HEK293 (cell line): ENCODE data around the gene PGPEP1.
A peak's percentile ranks its signal among the peaks of the same experiment; 100 is the strongest.

Source experiments
- CTCF ChIP-seq: fragments of 450-650 bp; formaldehyde crosslinking; IDR thresholded peaks from 2 replicates; pipeline ENCODE4 v1.5.1; 2016; ENCODE audit warnings: missing biosample characterization, missing genetic modification characterization
- EGR2 ChIP-seq: fragments of 450-650 bp; formaldehyde crosslinking; IDR thresholded peaks from 2 replicates; pipeline ENCODE4 v1.5.1; 2016; ENCODE audit warnings: low read depth, missing biosample characterization, missing genetic modification characterization
- GFI1B ChIP-seq: fragments of 450-650 bp; formaldehyde crosslinking; IDR thresholded peaks from 2 replicates; pipeline ENCODE4 v1.5.1; 2016; ENCODE audit warnings: missing biosample characterization, missing genetic modification characterization
- KLF8 ChIP-seq: fragments of 450-650 bp; formaldehyde crosslinking; IDR thresholded peaks from 2 replicates; pipeline ENCODE4 v1.5.1; 2016; ENCODE audit warnings: missing biosample characterization, missing genetic modification characterization
- MEIS1 ChIP-seq: sonication (generic); formaldehyde crosslinking; IDR thresholded peaks from 2 replicates; pipeline ENCODE4 v1.8.1; 2022; ENCODE audit warnings: missing genetic modification reagents, mild to moderate bottlenecking, borderline replicate concordance
- MYNN ChIP-seq: fragments of 450-650 bp; formaldehyde crosslinking; IDR thresholded peaks from 2 replicates; pipeline ENCODE4 v1.5.1; 2016; ENCODE audit warnings: missing biosample characterization, missing genetic modification characterization, borderline replicate concordance
- MZF1 ChIP-seq: fragments of 450-650 bp; formaldehyde crosslinking; IDR thresholded peaks from 2 replicates; pipeline ENCODE4 v1.5.1; 2017; ENCODE audit warnings: missing biosample characterization, missing genetic modification characterization, borderline replicate concordance
- YY1 ChIP-seq: fragments of 450-650 bp; formaldehyde crosslinking; IDR thresholded peaks from 2 replicates; pipeline ENCODE4 v1.5.1; 2018; ENCODE audit warnings: missing biosample characterization, missing genetic modification characterization
- ZFP37 ChIP-seq: fragments of 450-650 bp; formaldehyde crosslinking; IDR thresholded peaks from 2 replicates; pipeline ENCODE4 v1.5.1; 2016; ENCODE audit warnings: missing biosample characterization, missing genetic modification characterization
- ZNF10 ChIP-seq: fragments of 450-650 bp; formaldehyde crosslinking; IDR thresholded peaks from 2 replicates; pipeline ENCODE4 v1.5.1; 2017; ENCODE audit warnings: missing biosample characterization, missing genetic modification characterization
- ZNF112 ChIP-seq: fragments of 450-650 bp; formaldehyde crosslinking; IDR thresholded peaks from 2 replicates; pipeline ENCODE4 v1.5.0; 2017; ENCODE audit warnings: missing biosample characterization, missing genetic modification characterization
- ZNF132 ChIP-seq: fragments of 450-650 bp; formaldehyde crosslinking; IDR thresholded peaks from 2 replicates; pipeline ENCODE4 v1.5.1; 2017; ENCODE audit warnings: missing biosample characterization, missing genetic modification characterization, borderline replicate concordance
- ZNF133 ChIP-seq: fragments of 450-650 bp; formaldehyde crosslinking; IDR thresholded peaks from 2 replicates; pipeline ENCODE4 v1.5.1; 2016; ENCODE audit warnings: missing biosample characterization, missing genetic modification characterization
- ZNF146 ChIP-seq: fragments of 450-650 bp; formaldehyde crosslinking; IDR thresholded peaks from 2 replicates; pipeline ENCODE4 v1.5.1; 2016; ENCODE audit warnings: missing biosample characterization, missing genetic modification characterization
- ZNF169 ChIP-seq: fragments of 450-650 bp; formaldehyde crosslinking; IDR thresholded peaks from 2 replicates; pipeline ENCODE4 v1.5.1; 2016; ENCODE audit warnings: missing biosample characterization, missing genetic modification characterization
- ZNF2 ChIP-seq: fragments of 450-650 bp; formaldehyde crosslinking; IDR thresholded peaks from 2 replicates; pipeline ENCODE4 v1.5.1; 2016; ENCODE audit warnings: missing biosample characterization, missing genetic modification characterization
- ZNF394 ChIP-seq: fragments of 450-650 bp; formaldehyde crosslinking; IDR thresholded peaks from 2 replicates; pipeline ENCODE4 v1.5.1; 2016; ENCODE audit warnings: missing biosample characterization, missing genetic modification characterization, mild to moderate bottlenecking, moderate library complexity, borderline replicate concordance
- ZNF473 ChIP-seq: fragments of 450-650 bp; formaldehyde crosslinking; IDR thresholded peaks from 2 replicates; pipeline ENCODE4 v1.5.1; 2017; ENCODE audit warnings: missing biosample characterization, missing genetic modification characterization
- ZNF48 ChIP-seq: fragments of 450-650 bp; formaldehyde crosslinking; IDR thresholded peaks from 2 replicates; pipeline ENCODE4 v1.5.1; 2016; ENCODE audit warnings: missing biosample characterization, missing genetic modification characterization
- ZNF521 ChIP-seq: fragments of 450-650 bp; formaldehyde crosslinking; IDR thresholded peaks from 2 replicates; pipeline ENCODE4 v1.5.1; 2017; ENCODE audit warnings: missing biosample characterization, mild to moderate bottlenecking, missing genetic modification characterization
- ZNF561 ChIP-seq: fragments of 450-650 bp; IDR thresholded peaks from 2 replicates; pipeline ENCODE4 v1.5.1; 2018; ENCODE audit warnings: missing biosample characterization, missing genetic modification characterization, borderline replicate concordance
- ZNF600 ChIP-seq: fragments of 450-650 bp; formaldehyde crosslinking; IDR thresholded peaks from 2 replicates; pipeline ENCODE4 v1.5.1; 2016; ENCODE audit warnings: missing biosample characterization, missing genetic modification characterization
- ZNF626 ChIP-seq: fragments of 450-650 bp; sonication (Bioruptor Pico); formaldehyde crosslinking; IDR thresholded peaks from 2 replicates; pipeline ENCODE4 v1.5.1; 2018; ENCODE audit warnings: missing biosample characterization, missing genetic modification characterization, inconsistent platforms
- ZNF704 ChIP-seq: fragments of 450-650 bp; formaldehyde crosslinking; IDR thresholded peaks from 2 replicates; pipeline ENCODE4 v1.5.1; 2016; ENCODE audit warnings: missing biosample characterization, missing genetic modification characterization
- ZNF76 ChIP-seq: fragments of 450-650 bp; formaldehyde crosslinking; IDR thresholded peaks from 2 replicates; pipeline ENCODE4; 2016; ENCODE audit warnings: low read depth, missing biosample characterization, missing genetic modification characterization, borderline replicate concordance
- ZSCAN16 ChIP-seq: fragments of 450-650 bp; formaldehyde crosslinking; IDR thresholded peaks from 2 replicates; pipeline ENCODE4 v1.5.1; 2016; ENCODE audit warnings: missing biosample characterization, missing genetic modification characterization
- ZSCAN18 ChIP-seq: fragments of 450-650 bp; formaldehyde crosslinking; IDR thresholded peaks from 2 replicates; pipeline ENCODE4 v1.5.1; 2016; ENCODE audit warnings: missing biosample characterization, missing genetic modification characterization
- TF ChIP-seq, protein P1 (sequence below): fragments of 450-650 bp; formaldehyde crosslinking; IDR thresholded peaks from 2 replicates; pipeline ENCODE4 v1.5.1; 2016; ENCODE audit warnings: missing biosample characterization, missing genetic modification characterization
- TF ChIP-seq, protein P2 (sequence below): fragments of 450-650 bp; formaldehyde crosslinking; IDR thresholded peaks from 2 replicates; pipeline ENCODE4 v1.5.1; 2016; ENCODE audit warnings: missing biosample characterization, missing genetic modification characterization
- TF ChIP-seq, protein P3 (sequence below): fragments of 450-650 bp; formaldehyde crosslinking; IDR thresholded peaks from 2 replicates; pipeline ENCODE4 v1.5.1; 2016; ENCODE audit warnings: missing biosample characterization, missing genetic modification characterization

PGPEP1 gene

DNA sequence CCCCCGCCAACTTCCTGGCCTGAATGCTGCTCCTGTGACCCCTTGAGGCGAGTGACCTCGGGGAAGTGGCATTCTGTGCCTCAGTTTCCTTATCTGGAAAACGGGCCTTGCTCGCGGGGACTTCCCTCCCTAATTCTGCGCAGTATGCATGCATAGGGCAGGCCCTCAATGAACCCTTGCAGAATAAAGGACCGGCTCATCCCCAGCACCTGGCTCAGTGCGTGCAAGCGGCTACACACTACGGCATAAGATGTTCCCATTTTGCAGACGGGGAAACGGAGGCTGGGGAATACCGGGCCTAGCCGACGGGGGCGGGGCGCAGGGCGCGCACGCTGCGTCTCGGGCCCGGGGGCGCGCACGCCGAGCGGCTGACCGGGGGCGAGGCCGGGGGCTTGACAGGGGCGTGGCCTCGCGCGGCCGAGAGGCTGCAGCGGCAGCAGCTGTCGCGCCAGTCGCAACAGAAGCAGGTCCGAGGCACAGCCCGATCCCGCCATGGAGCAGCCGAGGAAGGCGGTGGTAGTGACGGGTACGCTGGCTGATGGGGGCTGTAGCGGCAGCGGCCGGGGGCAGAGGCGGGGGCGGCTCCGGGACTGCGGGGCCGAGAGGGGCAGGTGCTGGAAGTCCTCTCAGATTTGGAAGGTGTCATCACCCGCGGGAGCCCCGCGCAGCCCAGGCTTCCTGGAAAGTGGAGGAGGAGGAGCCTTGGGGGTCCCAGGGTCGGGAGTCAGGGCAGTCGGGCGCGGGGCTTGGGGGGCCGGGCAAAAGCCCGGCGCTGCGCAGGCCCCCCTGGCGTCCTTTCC, at the start of gene PGPEP1 (continued):
- TF ChIP-seq ZNF561 (tag by site-specific recombination) (no peak), MEIS1 (CRISPR knock-in tag) (no peak), ZNF626 (tag by site-specific recombination) (no peak), CTCF (tag by site-specific recombination) (no peak), ZNF473 (tag by site-specific recombination) (no peak), ZNF169 (tag by site-specific recombination) (no peak), ZFP37 (no peak), ZNF112 (tag by site-specific recombination) (no peak), ZNF2 (no peak), YY1 (tag by site-specific recombination) (peak; percentile 17; the same call in 1 of the 2 replicates), ZNF394 (tag by site-specific recombination) (no peak), EGR2 (tag by site-specific recombination) (peak; percentile 52; the same call in 1 of the 2 replicates), ZNF133 (tag by site-specific recombination) (no peak), ZSCAN16 (no peak), ZNF76 (tag by site-specific recombination) (no peak), ZNF704 (no peak), ZSCAN18 (tag by site-specific recombination) (no peak), ZNF521 (tag by site-specific recombination) (no peak), MZF1 (tag by site-specific recombination) (no peak), ZNF146 (no peak), MYNN (tag by site-specific recombination) (no peak), ZNF132 (tag by site-specific recombination) (no peak), KLF8 (peak; percentile 54; the same call in 1 of the 2 replicates), GFI1B (tag by site-specific recombination) (no peak), ZNF10 (tag by site-specific recombination) (no peak), ZNF48 (tag by site-specific recombination) (no peak), ZNF600 (peak; percentile 41; the same call in 1 of the 2 replicates)
- TF ChIP-seq, protein P1, sequence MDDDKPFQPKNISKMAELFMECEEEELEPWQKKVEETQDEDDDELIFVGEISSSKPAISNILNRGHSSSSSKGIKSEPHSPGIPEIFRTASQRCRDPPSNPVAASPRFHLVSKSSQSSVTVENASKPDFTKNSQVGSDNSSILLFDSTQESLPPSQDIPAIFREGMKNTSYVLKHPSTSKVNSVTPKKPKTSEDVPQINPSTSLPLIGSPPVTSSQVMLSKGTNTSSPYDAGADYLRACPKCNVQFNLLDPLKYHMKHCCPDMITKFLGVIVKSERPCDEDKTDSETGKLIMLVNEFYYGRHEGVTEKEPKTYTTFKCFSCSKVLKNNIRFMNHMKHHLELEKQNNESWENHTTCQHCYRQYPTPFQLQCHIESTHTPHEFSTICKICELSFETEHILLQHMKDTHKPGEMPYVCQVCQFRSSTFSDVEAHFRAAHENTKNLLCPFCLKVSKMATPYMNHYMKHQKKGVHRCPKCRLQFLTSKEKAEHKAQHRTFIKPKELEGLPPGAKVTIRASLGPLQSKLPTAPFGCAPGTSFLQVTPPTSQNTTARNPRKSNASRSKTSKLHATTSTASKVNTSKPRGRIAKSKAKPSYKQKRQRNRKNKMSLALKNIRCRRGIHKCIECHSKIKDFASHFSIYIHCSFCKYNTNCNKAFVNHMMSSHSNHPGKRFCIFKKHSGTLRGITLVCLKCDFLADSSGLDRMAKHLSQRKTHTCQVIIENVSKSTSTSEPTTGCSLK (tag by site-specific recombination): no peak
- TF ChIP-seq, protein P2, sequence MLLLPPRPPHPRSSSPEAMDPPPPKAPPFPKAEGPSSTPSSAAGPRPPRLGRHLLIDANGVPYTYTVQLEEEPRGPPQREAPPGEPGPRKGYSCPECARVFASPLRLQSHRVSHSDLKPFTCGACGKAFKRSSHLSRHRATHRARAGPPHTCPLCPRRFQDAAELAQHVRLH (tag by site-specific recombination): peak; percentile 92
- TF ChIP-seq, protein P3, sequence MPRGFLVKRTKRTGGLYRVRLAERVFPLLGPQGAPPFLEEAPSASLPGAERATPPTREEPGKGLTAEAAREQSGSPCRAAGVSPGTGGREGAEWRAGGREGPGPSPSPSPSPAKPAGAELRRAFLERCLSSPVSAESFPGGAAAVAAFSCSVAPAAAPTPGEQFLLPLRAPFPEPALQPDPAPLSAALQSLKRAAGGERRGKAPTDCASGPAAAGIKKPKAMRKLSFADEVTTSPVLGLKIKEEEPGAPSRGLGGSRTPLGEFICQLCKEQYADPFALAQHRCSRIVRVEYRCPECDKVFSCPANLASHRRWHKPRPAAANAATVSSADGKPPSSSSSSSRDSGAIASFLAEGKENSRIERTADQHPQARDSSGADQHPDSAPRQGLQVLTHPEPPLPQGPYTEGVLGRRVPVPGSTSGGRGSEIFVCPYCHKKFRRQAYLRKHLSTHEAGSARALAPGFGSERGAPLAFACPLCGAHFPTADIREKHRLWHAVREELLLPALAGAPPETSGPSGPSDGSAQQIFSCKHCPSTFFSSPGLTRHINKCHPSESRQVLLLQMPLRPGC (tag by site-specific recombination): no peak
